Measurements from ENCODE around the gene ARFGAP1.

The ARFGAP1 gene

GRCh38 chr20:63280929-63281545, 8.4 kb downstream of the ARFGAP1 start:
- DNase-seq = no peak

- no peak for DNase-seq
These were observed 9.4 kb downstream of the ARFGAP1 start for GRCh38 chr20:63281742-63282665.

GRCh38 chr20:63282946-63283345, 10.3 kb downstream of the ARFGAP1 start:
- DNase-seq = no peak

GRCh38 chr20:63283397-63284082, 10.9 kb downstream of the ARFGAP1 start:
- no peak for DNase-seq

- no peak for DNase-seq
These were observed 11.4 kb downstream of the ARFGAP1 start for GRCh38 chr20:63284083-63284440.

- no peak for DNase-seq
These were observed 11.9 kb downstream of the ARFGAP1 start for GRCh38 chr20:63284544-63284949.

GRCh38 chr20:63284981-63285524, 12.4 kb downstream of the ARFGAP1 start:
- DNase-seq = no peak

- DNase-seq = no peak
These were observed 13.3 kb downstream of the ARFGAP1 start for GRCh38 chr20:63285636-63286615.

GRCh38 chr20:63286781-63287696, 14.4 kb downstream of the ARFGAP1 start:
- no peak for DNase-seq

GRCh38 chr20:63287697-63288580, 15.3 kb downstream of the ARFGAP1 start:
- no peak for DNase-seq

- no peak for DNase-seq
These were observed 16.1 kb downstream of the ARFGAP1 start for GRCh38 chr20:63288581-63289251.

GRCh38 chr20:63289311-63290135, 16.9 kb downstream of the ARFGAP1 start:
- no peak for DNase-seq

GRCh38 chr20:63290136-63290676, 17.6 kb downstream of the ARFGAP1 start:
- no peak for DNase-seq

- DNase-seq = no peak
These were observed 18.3 kb downstream of the ARFGAP1 start for GRCh38 chr20:63290677-63291472.

GRCh38 chr20:63291811-63292210, 19.2 kb downstream of the ARFGAP1 start:
- DNase-seq = no peak

- DNase-seq = no peak
These were observed 19.7 kb downstream of the ARFGAP1 start for GRCh38 chr20:63292292-63292701.

- no peak for DNase-seq
These were observed 20.3 kb downstream of the ARFGAP1 start, which contains the start of gene COL20A1 for GRCh38 chr20:63292904-63293303. TSS of gene COL20A1 (plus strand) at chr20:63293186. CDS start at chr20:63295108, 1,922 bp downstream.
